A549 (cell line): ENCODE data around the gene ZNF618. TPM values are rescaled to one million over a fixed set of nuclear protein-coding genes. Genes with fewer than 3 reads are reported as not detected.

Experiments
- ATAC-seq, 2 experiments: fragments of 200-7000 bp in 1 of 2; fragments of >200 bp in 1 of 2; cut with Nextera tagmentation in 1 of 2; cut with Tn5 transposase in 1 of 2; 3 replicates each; pipeline versions ENCODE4 v1.8.0 to v1.9.1; 2018 to 2020; ENCODE audit warnings: mild to moderate bottlenecking in 1 of 2, moderate library complexity in 1 of 2
- CTCF ChIA-PET: fragments of 300-600 bp; sonication (Branson Sonifier 250); formaldehyde crosslinking; extraction: SDS; loops from one replicate; lab custom pipeline; 2021; ENCODE audit warnings: antibody characterized with exemption, inconsistent platforms; lab: Yijun Ruan, JAX
- POLR2A ChIA-PET: fragments of 350-600 bp; formaldehyde crosslinking; extraction: SDS; loops from one replicate; lab custom pipeline; 2021; ENCODE audit warnings: antibody characterized with exemption, inconsistent platforms; lab: Yijun Ruan, JAX
- DNase-seq, 2 experiments: peaks; one replicate each; pipeline versions ENCODE4 v3.0.0 to v3.0.0-alpha.2; 2011 to 2016; ENCODE audit warnings: low read depth in 1 of 2, low spot score in 1 of 2
- FAIRE-seq: peaks from 2 replicates; lab custom pipeline; 2011; peaks lifted over from hg19 to GRCh38; lab: Jason Lieb, UNC
- H3K27ac ChIP-seq, 2 experiments: fragments of >200 bp; sonication (Bioruptor Twin); formaldehyde crosslinking; 3 replicates each; pipeline ENCODE4 v1.5.1; 2016 to 2017
- H3K4me1 ChIP-seq: fragments of >200 bp; sonication (Bioruptor Twin); formaldehyde crosslinking; 3 replicates; pipeline ENCODE4 v1.6.1; 2016
- H3K4me2 ChIP-seq: fragments of >200 bp; sonication (Bioruptor Twin); formaldehyde crosslinking; 3 replicates; pipeline ENCODE4 v1.6.1; 2016
- H3K4me3 ChIP-seq: fragments of >200 bp; sonication (Bioruptor Twin); formaldehyde crosslinking; 3 replicates; pipeline ENCODE4 v1.5.1; 2016
- H3K9me3 ChIP-seq: fragments of >200 bp; sonication (Bioruptor Twin); formaldehyde crosslinking; 3 replicates; pipeline ENCODE4 v1.6.1; 2016
- BHLHE40 ChIP-seq: IDR thresholded peaks from 2 replicates; pipeline ENCODE4 v1.6.1; 2012; ENCODE audit warnings: low read depth, low read length, inconsistent platforms
- CHD2 ChIP-seq: fragments of 150-350 bp; IDR thresholded peaks from 2 replicates; pipeline ENCODE4 v1.6.1; 2014; ENCODE audit warnings: low read length; ENCODE audit not compliant: partially characterized antibody
- EHF ChIP-seq: fragments of 250-450 bp; sonication (Bioruptor Pico); IDR thresholded peaks from 2 replicates; pipeline ENCODE4 v1.5.0; 2020; ENCODE audit warnings: mild to moderate bottlenecking
- ESRRA ChIP-seq: fragments of 150-350 bp; IDR thresholded peaks from 2 replicates; pipeline ENCODE4 v1.6.1; 2014; ENCODE audit warnings: mild to moderate bottlenecking, low read length, borderline replicate concordance
- HOXB13 ChIP-seq: fragments of 250-450 bp; sonication (Bioruptor Pico); IDR thresholded peaks from 2 replicates; pipeline ENCODE4 v1.5.0; 2020; ENCODE audit warnings: low read depth, mild to moderate bottlenecking, moderate library complexity
- HOXB5 ChIP-seq: fragments of 250-450 bp; sonication (Bioruptor Pico); IDR thresholded peaks from 2 replicates; pipeline ENCODE4 v1.5.0; 2020; ENCODE audit warnings: mild to moderate bottlenecking, moderate library complexity
- JUN ChIP-seq, 2 experiments: fragments of >200 bp; sonication (Bioruptor Twin); formaldehyde crosslinking; IDR thresholded peaks; 2 replicates in 1 of 2; 3 replicates in 1 of 2; pipeline ENCODE4 v1.6.1; 2016 to 2017
- JUNB ChIP-seq: fragments of >200 bp; sonication (Bioruptor Twin); formaldehyde crosslinking; IDR thresholded peaks from 2 replicates; pipeline ENCODE4 v1.6.1; 2016
- KDM1A ChIP-seq: fragments of 200-600 bp; sonication (generic); IDR thresholded peaks from 2 replicates; pipeline ENCODE4 v1.6.1; 2016; ENCODE audit warnings: low read depth, mild to moderate bottlenecking
- MAZ ChIP-seq: fragments of 150-350 bp; IDR thresholded peaks from 2 replicates; pipeline ENCODE4 v1.6.1; 2014; ENCODE audit warnings: antibody characterized with exemption, low read depth, low read length, borderline replicate concordance
- PHF8 ChIP-seq: fragments of 200-600 bp; sonication (generic); IDR thresholded peaks from 2 replicates; pipeline ENCODE4 v1.6.1; 2016; ENCODE audit warnings: low read depth, mild to moderate bottlenecking, antibody characterized with exemption, moderate library complexity, borderline replicate concordance
- POLR2AphosphoS2 ChIP-seq: conservative IDR thresholded peaks from 2 replicates; pipeline ENCODE4 v1.6.1; 2012; ENCODE audit warnings: low read length, improper control_type of control experiment, inconsistent platforms
- RARB ChIP-seq: fragments of 250-450 bp; sonication (Bioruptor Pico); IDR thresholded peaks from 2 replicates; pipeline ENCODE4 v1.8.0; 2021; ENCODE audit warnings: mild to moderate bottlenecking, moderate library complexity
- RCOR1 ChIP-seq: fragments of 150-350 bp; IDR thresholded peaks from 2 replicates; pipeline ENCODE4 v1.6.1; 2014; ENCODE audit warnings: antibody characterized with exemption, low read length, low read depth
- RNF2 ChIP-seq: fragments of 200-600 bp; sonication (generic); IDR thresholded peaks from 2 replicates; pipeline ENCODE4 v1.6.1; 2016; ENCODE audit warnings: low read depth, mild to moderate bottlenecking, antibody characterized with exemption, moderate library complexity, borderline replicate concordance
- SREBF2 ChIP-seq: fragments of 450-650 bp; IDR thresholded peaks from 2 replicates; pipeline ENCODE4 v1.6.1; 2014; ENCODE audit warnings: mild to moderate bottlenecking, moderate library complexity
- TP53 ChIP-seq: fragments of 250-450 bp; sonication (Bioruptor Pico); IDR thresholded peaks from 2 replicates; pipeline ENCODE4 v1.5.0; 2021; ENCODE audit warnings: mild to moderate bottlenecking, moderate library complexity
- WGBS: methylation state at CpG from one replicate; pipeline ENCODE4 v1.1.6; 2017; ENCODE audit errors: missing lambda C conversion rate; 5-methylcytosine and 5-hydroxymethylcytosine counted together
- polyA plus RNA-seq, 4 experiments: library from polyadenylated mRNA; depleted of rRNA in 3 of 4; stranded (reverse); fragments of >200 nt; fragmentation: RNase III in 1 of 4; extraction: RNeasy Plus Mini Kit Qiagen cat#74134 plus additional on column Dnase treatment in 1 of 4; gene quantifications; 2 replicates in 3 of 4; 3 replicates in 1 of 4; pipeline ENCODE4 v1.2.3, GENCODE V29; 2011 to 2017
- TF ChIP-seq, protein P1 (sequence below): fragments of 150-350 bp; IDR thresholded peaks from 2 replicates; pipeline ENCODE4 v1.6.1; 2014; ENCODE audit warnings: low read depth, mild to moderate bottlenecking, low read length
- TF ChIP-seq, protein P2 (sequence below): fragments of >200 bp; sonication (Bioruptor Twin); formaldehyde crosslinking; IDR thresholded peaks from 2 replicates; pipeline ENCODE4 v1.6.1; 2016

The ZNF618 gene
- polyA plus RNA-seq, 2 of the 4 experiments (the other 2 are of a cell fraction), result 9.0 to 10.0 TPM

DNA sequence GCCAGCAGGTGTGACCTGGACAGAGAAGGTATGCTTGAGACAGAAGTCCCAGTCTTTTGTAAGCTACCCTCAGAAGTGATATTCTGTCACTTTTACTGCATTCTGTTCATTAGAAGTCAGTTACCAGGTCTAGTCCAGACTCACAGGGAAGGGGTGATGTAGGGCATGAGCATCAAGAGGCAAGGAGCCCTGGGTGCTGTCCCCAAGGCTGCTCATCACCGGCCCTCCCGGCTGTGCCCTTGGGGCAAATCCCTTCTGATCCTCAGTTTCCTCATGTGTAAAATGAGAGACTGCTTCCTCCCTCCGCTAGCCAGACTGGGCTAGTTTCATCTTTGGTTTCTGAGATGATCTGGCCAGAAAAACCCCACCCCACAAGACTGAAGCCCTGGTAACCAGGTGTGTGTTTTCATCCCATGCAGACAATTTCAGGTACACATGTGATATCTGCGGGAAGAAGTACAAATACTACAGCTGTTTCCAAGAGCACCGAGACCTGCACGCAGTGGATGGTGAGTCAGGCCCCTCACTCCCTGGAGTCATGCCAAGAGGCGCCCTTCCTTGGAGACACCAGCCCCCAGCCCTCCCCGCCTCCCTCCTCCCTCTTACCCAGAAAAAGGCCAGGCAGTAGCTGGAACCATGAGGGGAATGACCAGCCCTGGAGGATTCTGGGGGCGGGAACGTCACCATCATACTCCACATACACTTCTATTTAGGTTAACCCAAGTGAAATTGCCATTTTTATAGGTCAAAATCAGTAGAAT is 131.0 kb downstream of the ZNF618 start:
- POLR2A ChIA-PET, result no interaction called here

DNA sequence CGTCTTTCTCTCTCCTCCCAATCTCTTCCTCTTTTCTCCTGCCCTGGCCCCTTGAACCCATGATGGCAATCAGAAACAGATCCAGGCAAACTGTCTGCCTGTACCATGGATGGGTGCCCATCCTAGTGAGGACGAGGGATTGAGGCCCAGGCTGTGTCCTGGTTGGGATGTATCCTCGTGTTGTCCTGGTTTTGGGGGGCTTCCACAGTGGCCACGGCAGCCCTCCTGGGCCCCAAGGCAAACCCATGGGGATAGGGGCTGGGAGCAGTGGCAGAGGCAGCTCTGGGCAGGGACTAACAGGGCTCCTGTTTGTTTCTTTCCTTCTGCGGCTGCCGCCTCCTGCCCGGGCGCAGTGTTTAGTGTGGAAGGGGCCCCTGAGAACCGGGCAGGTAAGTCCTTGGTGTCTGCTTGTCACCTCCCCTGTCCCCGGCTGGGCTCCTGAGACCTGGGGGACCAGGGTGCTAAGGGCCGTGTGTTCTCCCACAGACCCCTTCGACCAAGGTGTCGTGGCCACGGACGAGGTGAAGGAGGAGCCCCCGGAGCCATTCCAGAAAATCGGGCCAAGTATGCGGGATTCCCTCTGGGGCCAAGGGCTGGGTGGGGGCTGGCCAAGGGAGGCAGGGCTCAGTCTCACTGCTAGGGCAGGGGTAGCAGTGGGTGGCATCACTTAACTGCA is 132.0 kb downstream of the ZNF618 start:
- DNase-seq (no peak), FAIRE-seq (no peak), ATAC-seq (no peak)
- no peak overlapping the region for H3K4me3 ChIP-seq
- TF ChIP-seq RNF2 (no peak), CHD2 (no peak), JUNB (no peak), HOXB5 (CRISPR knock-in tag) (no peak), ESRRA (no peak), EHF (CRISPR knock-in tag) (no peak), KDM1A (no peak), RCOR1 (no peak), BHLHE40 (no peak), JUN (IDR thresholded peaks at IDR 0.05) (no peak), HOXB13 (no peak), POLR2AphosphoS2 (no peak)
- TF ChIP-seq, protein P1, sequence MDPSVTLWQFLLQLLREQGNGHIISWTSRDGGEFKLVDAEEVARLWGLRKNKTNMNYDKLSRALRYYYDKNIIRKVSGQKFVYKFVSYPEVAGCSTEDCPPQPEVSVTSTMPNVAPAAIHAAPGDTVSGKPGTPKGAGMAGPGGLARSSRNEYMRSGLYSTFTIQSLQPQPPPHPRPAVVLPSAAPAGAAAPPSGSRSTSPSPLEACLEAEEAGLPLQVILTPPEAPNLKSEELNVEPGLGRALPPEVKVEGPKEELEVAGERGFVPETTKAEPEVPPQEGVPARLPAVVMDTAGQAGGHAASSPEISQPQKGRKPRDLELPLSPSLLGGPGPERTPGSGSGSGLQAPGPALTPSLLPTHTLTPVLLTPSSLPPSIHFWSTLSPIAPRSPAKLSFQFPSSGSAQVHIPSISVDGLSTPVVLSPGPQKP, result no peak
- TF ChIP-seq, protein P2, sequence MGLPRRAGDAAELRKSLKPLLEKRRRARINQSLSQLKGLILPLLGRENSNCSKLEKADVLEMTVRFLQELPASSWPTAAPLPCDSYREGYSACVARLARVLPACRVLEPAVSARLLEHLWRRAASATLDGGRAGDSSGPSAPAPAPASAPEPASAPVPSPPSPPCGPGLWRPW, result no peak
- H3K4me1 ChIP-seq, result no peaks in the 10 kb centered on the region
- 97% methylated on average over 16 of the region's 18 CpGs for WGBS
- ChIA-PET CTCF (interaction anchor here (1.0 kb wide), 1 partner anchor 25 kb away, joined by 3 read pairs; no protein-coding TSS in a partner anchor), POLR2A (no interaction called here)
- H3K4me2 ChIP-seq, result no peak overlapping the region
- H3K9me3 ChIP-seq, result no peaks in the 10 kb centered on the region
- no peak overlapping the region for H3K27ac ChIP-seq

More for the DNA sequence above, 131.0 kb downstream of the ZNF618 start:
- Histone ChIP-seq H3K4me2 (no peak overlapping the region), H3K4me1 (no peaks in the 10 kb centered on the region), H3K27ac (no peak overlapping the region), H3K9me3 (no peaks in the 10 kb centered on the region), H3K4me3 (no peak overlapping the region)
- CTCF ChIA-PET, result no interaction called here
- FAIRE-seq, result no peak
- no peak for TF ChIP-seq POLR2AphosphoS2
- TF ChIP-seq, protein P1, result no peak
- TF ChIP-seq SREBF2, result no peak
- no peak for TF ChIP-seq MAZ
- no peak for TF ChIP-seq RCOR1
- no peak for TF ChIP-seq RARB (CRISPR knock-in tag)
- TF ChIP-seq PHF8, result no peak
- no peak for TF ChIP-seq BHLHE40
- TF ChIP-seq TP53 (CRISPR knock-in tag), result no peak
- no peak for DNase-seq
- ATAC-seq, result no peak
- 96% methylated on average over 10 of the region's 10 CpGs for WGBS
